Measurements from ENCODE around the gene SMIM34. TPM values are rescaled to one million over a fixed set of nuclear protein-coding genes. Genes with fewer than 3 reads are reported as not detected.
"Not testable (repeated sequence)": the region's sequence is repeated elsewhere in the genome, so short reads cannot be mapped to it uniquely, and the experiment has no call there.

The SMIM34 gene
- total RNA-seq, 1 donor from 2014 or later, result not detected

- H3K27ac ChIP-seq; H3K79me2 ChIP-seq (ENCODE audit: low read depth); H3K36me3 Mint-ChIP-seq; H3K4me3 Mint-ChIP-seq; H3K4me1 Mint-ChIP-seq; H3K36me3 ChIP-seq; H2AFZ ChIP-seq (replicated peaks); H3K4me2 ChIP-seq; H3F3A ChIP-seq (ENCODE audit: low read depth); H3K9me3 Mint-ChIP-seq; H3K27me3 Mint-ChIP-seq (ENCODE audit: insufficient read depth, low read depth); H3K27me3 ChIP-seq; DNase-seq (ENCODE audit: low spot score); H4K20me1 ChIP-seq (ENCODE audit: low read depth); H3K9me3 ChIP-seq (ENCODE audit: low read depth); H3K9ac ChIP-seq; H3K27ac Mint-ChIP-seq; H3K4me1 ChIP-seq; H3K4me3 ChIP-seq: not testable (repeated sequence)
Measured at GRCh38 chr21:34429710-34430109, 6.0 kb upstream of the SMIM34 start.

GRCh38 chr21:34428441-34428840, 4.7 kb upstream of the SMIM34 start:
- H3K27me3 Mint-ChIP-seq (ENCODE audit: insufficient read depth, low read depth); H4K20me1 ChIP-seq (ENCODE audit: low read depth); H3K4me1 Mint-ChIP-seq; H3K4me2 ChIP-seq; H3K4me3 ChIP-seq; H3K9me3 ChIP-seq (ENCODE audit: low read depth); H3K27me3 ChIP-seq; H3K27ac Mint-ChIP-seq; H3K4me1 ChIP-seq; H3K27ac ChIP-seq; DNase-seq (ENCODE audit: low spot score); H3K79me2 ChIP-seq (ENCODE audit: low read depth); H3K9me3 Mint-ChIP-seq; H2AFZ ChIP-seq (replicated peaks); H3F3A ChIP-seq (ENCODE audit: low read depth); H3K36me3 Mint-ChIP-seq; H3K36me3 ChIP-seq; H3K4me3 Mint-ChIP-seq; H3K9ac ChIP-seq: not testable (repeated sequence)

- not testable (repeated sequence) for H3K36me3 ChIP-seq
Measured at GRCh38 chr21:34427339-34427738, 3.6 kb upstream of the SMIM34 start.

GRCh38 chr21:34417448-34418077, 6.2 kb downstream of the SMIM34 start:
- H2AFZ ChIP-seq (replicated peaks); H3K4me2 ChIP-seq; H3K4me3 ChIP-seq; H3K36me3 Mint-ChIP-seq; H3K27ac ChIP-seq; H3K27me3 ChIP-seq; DNase-seq (ENCODE audit: low spot score); H3K9ac ChIP-seq; H4K20me1 ChIP-seq (ENCODE audit: low read depth); H3K4me1 Mint-ChIP-seq; H3K9me3 ChIP-seq (ENCODE audit: low read depth); H3K79me2 ChIP-seq (ENCODE audit: low read depth); H3K9me3 Mint-ChIP-seq; H3F3A ChIP-seq (ENCODE audit: low read depth); H3K36me3 ChIP-seq; H3K27ac Mint-ChIP-seq; H3K4me1 ChIP-seq; H3K4me3 Mint-ChIP-seq; H3K27me3 Mint-ChIP-seq (ENCODE audit: insufficient read depth, low read depth): not testable (repeated sequence)

More at GRCh38 chr21:34427339-34427738, 3.6 kb upstream of the SMIM34 start:
- not testable (repeated sequence) for H3F3A ChIP-seq (ENCODE audit: low read depth); H3K4me1 ChIP-seq; H3K4me2 ChIP-seq; H3K9me3 ChIP-seq (ENCODE audit: low read depth); H3K4me1 Mint-ChIP-seq; H3K27ac Mint-ChIP-seq; H3K9ac ChIP-seq; H3K27me3 ChIP-seq; H3K9me3 Mint-ChIP-seq; H3K27ac ChIP-seq; H3K27me3 Mint-ChIP-seq (ENCODE audit: insufficient read depth, low read depth); H3K4me3 ChIP-seq; H3K79me2 ChIP-seq (ENCODE audit: low read depth); DNase-seq (ENCODE audit: low spot score); H3K4me3 Mint-ChIP-seq; H3K36me3 Mint-ChIP-seq; H2AFZ ChIP-seq (replicated peaks); H4K20me1 ChIP-seq (ENCODE audit: low read depth)

- not testable (repeated sequence) for H3K9me3 Mint-ChIP-seq; H3K4me3 Mint-ChIP-seq; H3K27ac ChIP-seq; H3K27me3 ChIP-seq; H3K36me3 Mint-ChIP-seq; H3K4me2 ChIP-seq; H3K4me1 Mint-ChIP-seq; H3K4me3 ChIP-seq; H3K9me3 ChIP-seq (ENCODE audit: low read depth); H3K27me3 Mint-ChIP-seq (ENCODE audit: insufficient read depth, low read depth); DNase-seq (ENCODE audit: low spot score); H2AFZ ChIP-seq (replicated peaks); H3F3A ChIP-seq (ENCODE audit: low read depth); H3K27ac Mint-ChIP-seq; H3K36me3 ChIP-seq; H3K4me1 ChIP-seq; H4K20me1 ChIP-seq (ENCODE audit: low read depth); H3K9ac ChIP-seq; H3K79me2 ChIP-seq (ENCODE audit: low read depth)
Measured at GRCh38 chr21:34407294-34407693, 16.5 kb downstream of the SMIM34 start.

- not testable (repeated sequence) for H3F3A ChIP-seq (ENCODE audit: low read depth); H3K36me3 ChIP-seq; H3K27ac ChIP-seq; H3K9ac ChIP-seq; H3K27me3 ChIP-seq; DNase-seq (ENCODE audit: low spot score); H3K4me3 Mint-ChIP-seq; H3K79me2 ChIP-seq (ENCODE audit: low read depth); H3K4me1 Mint-ChIP-seq; H3K9me3 ChIP-seq (ENCODE audit: low read depth); H3K4me1 ChIP-seq; H3K4me2 ChIP-seq; H4K20me1 ChIP-seq (ENCODE audit: low read depth); H3K27me3 Mint-ChIP-seq (ENCODE audit: insufficient read depth, low read depth); H3K9me3 Mint-ChIP-seq; H3K4me3 ChIP-seq; H3K27ac Mint-ChIP-seq; H2AFZ ChIP-seq (replicated peaks); H3K36me3 Mint-ChIP-seq
Measured at GRCh38 chr21:34406676-34407075, 17.1 kb downstream of the SMIM34 start.

GRCh38 chr21:34406102-34406501, 17.6 kb downstream of the SMIM34 start:
- not testable (repeated sequence) for H4K20me1 ChIP-seq (ENCODE audit: low read depth); H3K4me1 Mint-ChIP-seq; H3K27ac Mint-ChIP-seq; H3F3A ChIP-seq (ENCODE audit: low read depth); H3K9me3 ChIP-seq (ENCODE audit: low read depth); H3K9me3 Mint-ChIP-seq; H3K27me3 ChIP-seq; DNase-seq (ENCODE audit: low spot score); H3K4me1 ChIP-seq; H3K27me3 Mint-ChIP-seq (ENCODE audit: insufficient read depth, low read depth); H3K4me2 ChIP-seq; H3K4me3 ChIP-seq; H3K36me3 Mint-ChIP-seq; H3K4me3 Mint-ChIP-seq; H3K36me3 ChIP-seq; H2AFZ ChIP-seq (replicated peaks); H3K79me2 ChIP-seq (ENCODE audit: low read depth); H3K27ac ChIP-seq; H3K9ac ChIP-seq

- H3K4me2 ChIP-seq; H3K4me3 Mint-ChIP-seq; H4K20me1 ChIP-seq (ENCODE audit: low read depth); H2AFZ ChIP-seq (replicated peaks); H3K79me2 ChIP-seq (ENCODE audit: low read depth); H3K27ac Mint-ChIP-seq; H3K4me1 ChIP-seq; H3K27ac ChIP-seq; H3K9ac ChIP-seq; H3K27me3 ChIP-seq; H3K9me3 Mint-ChIP-seq; H3F3A ChIP-seq (ENCODE audit: low read depth); H3K9me3 ChIP-seq (ENCODE audit: low read depth); H3K27me3 Mint-ChIP-seq (ENCODE audit: insufficient read depth, low read depth); H3K36me3 ChIP-seq; H3K36me3 Mint-ChIP-seq; H3K4me1 Mint-ChIP-seq; DNase-seq (ENCODE audit: low spot score); H3K4me3 ChIP-seq: not testable (repeated sequence)
Measured at GRCh38 chr21:34405686-34406085, 18.1 kb downstream of the SMIM34 start.
